GM18951 (cell line): ENCODE measurements around the gene CCL13.

ENCODE experiments used
- POLR2A ChIP-seq: IDR thresholded peaks from 4 replicates; pipeline ENCODE4 v1.6.1; 2011; ENCODE audit warnings: mild to moderate bottlenecking; ENCODE audit not compliant: insufficient read length, insufficient read depth; ENCODE audit errors: extremely low read depth
- in situ Hi-C: fragments of 300-500 bp; cut with MboI; formaldehyde crosslinking; loops from one replicate; pipeline ENCODE4 v1.12.0; 2022; ENCODE audit warnings: low sequenced_read_pairs, mixed read lengths, inconsistent platforms; ENCODE audit not compliant: unreplicated experiment

CCL13 gene

DNA sequence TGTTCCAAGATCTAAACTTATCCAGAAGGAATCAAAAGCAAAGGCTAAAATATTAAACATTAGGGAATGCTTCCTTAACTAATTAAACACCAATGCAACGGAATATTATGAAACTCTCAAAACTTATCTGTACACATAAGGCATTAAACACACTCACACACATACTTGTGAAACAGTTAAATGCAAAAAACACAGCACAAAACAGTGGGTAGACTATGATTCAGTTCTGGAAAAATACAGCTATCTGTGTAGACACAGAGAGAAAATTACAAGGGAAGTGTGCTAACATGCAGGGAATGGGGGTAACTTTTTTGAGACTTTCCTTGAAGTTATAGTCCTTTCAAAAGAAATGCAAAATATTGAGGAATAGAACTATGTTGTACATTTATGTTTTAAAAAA lies 43.4 kb downstream of the CCL13 start:
- no peak for TF ChIP-seq POLR2A
- in situ Hi-C loops, result no loop called here

DNA sequence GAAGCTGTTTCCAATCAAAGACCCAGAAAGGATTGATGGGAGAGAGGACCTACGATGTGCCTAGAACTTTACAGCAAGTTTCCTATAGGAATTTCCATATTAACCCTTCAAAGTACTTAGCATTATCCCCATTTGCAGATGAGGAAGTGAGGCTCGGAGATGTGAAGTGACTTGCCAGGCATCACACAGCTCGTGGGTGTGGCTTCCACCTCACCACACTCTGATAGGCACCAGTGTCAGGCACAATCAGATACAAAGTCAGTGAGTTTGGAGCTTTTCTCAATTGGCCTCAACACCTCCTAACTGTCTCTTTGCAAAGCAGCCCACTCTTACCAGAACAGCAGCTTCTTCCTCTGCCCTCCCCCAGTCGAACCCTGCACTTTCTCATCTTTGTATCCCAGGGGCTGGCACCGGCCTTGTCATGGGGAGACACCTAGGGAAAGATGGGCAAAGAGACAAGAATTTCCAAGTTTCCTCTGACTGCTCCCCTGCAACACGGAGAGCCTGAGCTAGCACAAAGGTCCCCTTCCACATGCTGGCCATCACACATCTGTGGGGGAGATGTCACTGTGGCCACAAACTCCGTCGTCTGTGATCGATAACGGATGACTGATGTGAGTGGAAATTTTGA lies 44.1 kb downstream of the CCL13 start:
- no peak for TF ChIP-seq POLR2A
- in situ Hi-C loops, result no loop called here

DNA sequence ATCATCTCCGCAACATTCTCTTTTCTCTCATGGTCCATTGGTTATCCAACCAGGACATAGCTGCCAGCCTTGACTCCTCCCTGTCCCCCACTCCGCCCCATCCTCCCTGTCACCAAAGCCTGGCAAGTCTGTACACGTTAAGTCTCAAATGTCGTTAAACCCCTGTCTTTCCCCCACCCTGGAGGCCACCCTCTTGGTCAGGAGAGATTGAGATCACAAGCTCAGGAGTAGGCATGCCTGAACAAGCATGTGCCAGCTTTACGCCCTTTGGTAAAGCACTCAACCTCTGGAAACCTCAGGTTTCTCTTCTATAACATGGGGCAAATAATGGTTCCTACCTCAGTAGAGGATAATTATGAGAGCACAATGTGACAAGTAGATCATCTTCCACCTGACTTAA lies 44.9 kb downstream of the CCL13 start:
- no peak for TF ChIP-seq POLR2A
- in situ Hi-C loops, result no loop called here

DNA sequence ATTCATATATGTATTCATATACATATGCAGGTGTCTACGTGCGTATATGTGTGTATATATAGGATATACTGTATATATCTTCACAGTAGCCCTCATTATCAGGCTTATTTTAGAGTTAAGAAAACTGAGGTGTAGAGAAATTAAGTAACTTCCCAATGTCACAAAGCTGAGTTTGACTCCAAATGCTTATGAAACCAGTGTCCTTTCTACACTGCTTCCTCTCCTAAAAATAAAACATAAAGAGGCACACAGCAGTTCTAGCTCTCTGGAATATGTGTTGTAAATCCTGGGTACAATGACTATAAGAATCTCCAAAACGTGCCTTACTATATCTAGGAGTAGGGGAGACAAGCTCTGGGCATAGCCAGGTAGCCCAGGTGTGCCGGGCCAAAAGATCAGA lies 46.7 kb downstream of the CCL13 start:
- no peak for TF ChIP-seq POLR2A
- in situ Hi-C loops, result no loop called here

DNA sequence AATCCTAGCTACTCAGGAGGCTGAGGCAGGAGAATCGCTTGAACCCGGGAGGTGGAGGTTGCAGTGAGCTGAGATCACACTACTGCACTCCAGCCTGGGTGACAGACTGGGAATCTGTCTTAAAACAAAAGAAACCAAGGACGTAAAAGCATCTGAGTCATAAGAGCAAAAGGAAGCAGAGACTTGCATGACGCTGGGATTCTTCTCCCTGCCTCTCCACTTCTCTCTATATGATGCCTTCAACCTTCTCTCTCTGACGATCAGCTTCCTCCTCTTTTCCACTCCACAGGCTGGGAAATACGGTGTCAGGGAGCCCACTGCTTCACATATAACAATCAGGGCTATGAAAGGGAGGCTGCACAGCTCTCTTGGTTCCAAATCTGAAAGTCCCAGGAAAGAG lies 49.9 kb downstream of the CCL13 start:
- no peak for TF ChIP-seq POLR2A
- in situ Hi-C loops, result no loop called here
